ENCODE measurements around the gene MT1G. TPM values are rescaled to one million over a fixed set of nuclear protein-coding genes. Genes with fewer than 3 reads are reported as not detected.

The MT1G gene
- total RNA-seq, 4 donors from 2014 or later, result 5.8 to 52.1 (median 16.5) TPM

- Histone ChIP-seq H3K36me3 (no peaks in the 10 kb centered on the region), H3K27me3 (peaks cover 0 to 91% (median 0%) of the 10 kb centered on the region in 4 donors), H3K27ac (no peak overlapping the region), H3K4me3 (no peak overlapping the region), H3K9me3 (no peaks in the 10 kb centered on the region), H3K4me1 (peaks cover 13 to 22% (median 15%) of the 10 kb centered on the region in 3 donors)
- 0% methylated on average over 1 of the region's 1 CpG; no CpG with 5 or more reads in 1 of the 2 donors for WGBS, 2 donors
- TF ChIP-seq POLR2A (IDR thresholded peaks at IDR 0.05), result no peak
- TF ChIP-seq, protein P1, sequence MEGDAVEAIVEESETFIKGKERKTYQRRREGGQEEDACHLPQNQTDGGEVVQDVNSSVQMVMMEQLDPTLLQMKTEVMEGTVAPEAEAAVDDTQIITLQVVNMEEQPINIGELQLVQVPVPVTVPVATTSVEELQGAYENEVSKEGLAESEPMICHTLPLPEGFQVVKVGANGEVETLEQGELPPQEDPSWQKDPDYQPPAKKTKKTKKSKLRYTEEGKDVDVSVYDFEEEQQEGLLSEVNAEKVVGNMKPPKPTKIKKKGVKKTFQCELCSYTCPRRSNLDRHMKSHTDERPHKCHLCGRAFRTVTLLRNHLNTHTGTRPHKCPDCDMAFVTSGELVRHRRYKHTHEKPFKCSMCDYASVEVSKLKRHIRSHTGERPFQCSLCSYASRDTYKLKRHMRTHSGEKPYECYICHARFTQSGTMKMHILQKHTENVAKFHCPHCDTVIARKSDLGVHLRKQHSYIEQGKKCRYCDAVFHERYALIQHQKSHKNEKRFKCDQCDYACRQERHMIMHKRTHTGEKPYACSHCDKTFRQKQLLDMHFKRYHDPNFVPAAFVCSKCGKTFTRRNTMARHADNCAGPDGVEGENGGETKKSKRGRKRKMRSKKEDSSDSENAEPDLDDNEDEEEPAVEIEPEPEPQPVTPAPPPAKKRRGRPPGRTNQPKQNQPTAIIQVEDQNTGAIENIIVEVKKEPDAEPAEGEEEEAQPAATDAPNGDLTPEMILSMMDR (IDR thresholded peaks at IDR 0.05), result no peak
- intact Hi-C loops (cut with DNase I), result no loop called here
- no peak for DNase-seq
Measured at GRCh38 chr16:56645838-56646237, 22.0 kb downstream of the MT1G start.

GRCh38 chr16:56645311-56645710 lies 22.6 kb downstream of the MT1G start:
- WGBS, 2 donors, result 42 to 57% methylated on average over 1 of the region's 1 CpG

DNA sequence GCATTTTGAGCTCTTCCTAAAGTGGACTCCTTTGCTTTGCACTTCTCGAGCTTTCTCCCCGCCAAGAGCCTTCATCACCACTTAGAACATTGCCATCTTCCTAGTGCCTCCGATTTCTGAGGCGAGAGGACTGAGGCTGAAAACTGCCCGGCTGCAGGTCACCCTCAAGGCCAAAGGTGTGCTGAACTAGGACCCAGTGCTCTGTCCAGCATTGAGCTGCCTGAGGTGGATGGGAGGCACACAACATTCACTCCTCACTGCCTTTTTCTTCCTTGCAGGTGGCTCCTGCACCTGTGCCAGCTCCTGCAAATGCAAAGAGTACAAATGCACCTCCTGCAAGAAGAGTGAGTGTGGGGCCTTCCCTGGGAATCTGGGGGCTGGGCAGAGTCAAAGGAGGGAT lies 24.0 kb downstream of the MT1G start:
- Histone ChIP-seq H3K4me1 (peaks cover 15 to 19% (median 18%) of the 10 kb centered on the region in 3 donors), H3K27ac (peak overlapping the region in 1 of 4 donors; percentile 46), H3K9me3 (no peaks in the 10 kb centered on the region), H3K27me3 (peaks cover 0 to 97% (median 2%) of the 10 kb centered on the region in 4 donors), H3K4me3 (peak overlapping the region in 3 of 4 donors; percentile 39 to 62 (median 43)), H3K36me3 (no peaks in the 10 kb centered on the region)
- WGBS, 2 donors, result 36 to 58% methylated on average over 3 to 5 of the region's 5 CpGs
- intact Hi-C loops (cut with DNase I), result no loop called here
- DNase-seq, result no peak
- TF ChIP-seq POLR2A (IDR thresholded peaks at IDR 0.05), result no peak
- TF ChIP-seq, protein P1 (IDR thresholded peaks at IDR 0.05), result no peak

More at GRCh38 chr16:56645311-56645710, 22.6 kb downstream of the MT1G start:
- no peak for DNase-seq
- H3K27ac ChIP-seq, result no peak overlapping the region
- intact Hi-C loops (cut with DNase I), result no loop called here
- H3K27me3 ChIP-seq, result peaks cover 0 to 91% (median 0%) of the 10 kb centered on the region in 4 donors
- peaks cover 13 to 22% (median 15%) of the 10 kb centered on the region in 3 donors for H3K4me1 ChIP-seq
- no peaks in the 10 kb centered on the region for H3K9me3 ChIP-seq
- TF ChIP-seq POLR2A (IDR thresholded peaks at IDR 0.05), result no peak
- TF ChIP-seq, protein P1 (IDR thresholded peaks at IDR 0.05), result no peak
- H3K36me3 ChIP-seq, result no peaks in the 10 kb centered on the region
- H3K4me3 ChIP-seq, result no peak overlapping the region

DNA sequence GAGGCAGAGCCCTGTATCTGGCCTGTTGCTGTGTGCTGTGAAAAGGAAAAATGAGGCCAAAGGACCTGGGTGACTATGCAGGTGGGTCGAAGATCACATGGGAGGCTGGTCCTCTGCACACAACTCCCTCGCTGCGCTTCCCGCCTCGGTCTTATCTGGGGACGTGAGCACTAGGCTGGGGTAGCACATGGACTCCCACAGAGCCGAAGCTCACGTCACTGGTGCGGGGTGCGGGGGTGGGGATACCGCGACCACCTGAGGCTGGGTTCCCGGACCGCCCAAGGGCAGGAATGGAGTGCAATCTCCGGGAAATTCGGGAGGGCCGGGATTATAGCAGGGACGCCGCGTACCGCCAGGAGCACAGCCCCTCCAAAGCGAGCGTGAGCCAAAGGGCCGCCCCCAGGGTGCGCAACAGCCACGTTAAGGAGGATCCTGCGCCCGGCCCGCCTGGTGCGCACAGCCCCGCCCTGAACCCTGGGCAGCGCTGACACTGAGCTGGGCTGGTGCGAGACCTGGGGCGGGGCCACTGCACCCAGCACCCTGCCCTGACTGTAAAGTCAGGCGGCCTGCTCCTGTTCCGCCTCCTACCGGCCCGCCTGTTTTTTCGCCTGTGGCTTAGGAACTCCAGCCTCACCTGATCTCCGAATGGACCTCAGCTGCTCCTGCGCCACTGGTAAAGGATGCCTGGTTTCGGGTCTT lies 24.6 kb downstream of the MT1G start:
- no peak for TF ChIP-seq POLR2A (IDR thresholded peaks at IDR 0.05)
- TF ChIP-seq, protein P1 (IDR thresholded peaks at IDR 0.05), result peak; percentile 30 to 56 (median 50)
- Histone ChIP-seq H3K4me3 (peak overlapping the region in 3 of 4 donors; percentile 39 to 62 (median 43)), H3K27me3 (peaks cover 0 to 97% (median 5%) of the 10 kb centered on the region in 4 donors), H3K27ac (peak overlapping the region in 3 of 4 donors; percentile 45 to 50 (median 46)), H3K4me1 (peaks cover 15 to 25% (median 24%) of the 10 kb centered on the region in 3 donors), H3K36me3 (no peaks in the 10 kb centered on the region), H3K9me3 (no peaks in the 10 kb centered on the region)
- no peak for DNase-seq
- intact Hi-C loops (cut with DNase I), result no loop called here
- 2 to 57% methylated on average over 5 to 15 of the region's 42 CpGs for WGBS, 2 donors

- DNase-seq, result no peak
- Histone ChIP-seq H3K36me3 (no peaks in the 10 kb centered on the region), H3K27ac (no peak overlapping the region), H3K4me3 (no peak overlapping the region), H3K27me3 (peaks cover 0 to 97% (median 6%) of the 10 kb centered on the region in 4 donors), H3K4me1 (peaks cover 15 to 38% (median 26%) of the 10 kb centered on the region in 3 donors), H3K9me3 (no peaks in the 10 kb centered on the region)
- WGBS, 2 donors, result 73 to 83% methylated on average over 2 of the region's 2 CpGs
- intact Hi-C loops (cut with DNase I), result no loop called here
- no peak for TF ChIP-seq POLR2A (IDR thresholded peaks at IDR 0.05)
- TF ChIP-seq, protein P1 (IDR thresholded peaks at IDR 0.05), result no peak
Measured at GRCh38 chr16:56641166-56641565, 26.7 kb downstream of the MT1G start.
